Stimulated activated CD4-positive, alpha-beta T cell treated with anti-CD3 and anti-CD28 coated beads, Interleukin-1b, Interleukin-23, amount 100 ng/mL, for 4 hours (primary cell): ENCODE measurements around the gene LDAH.
A peak's percentile ranks its signal among the peaks of the same experiment; 100 is the strongest.
"Not testable (repeated sequence)": the region's sequence is repeated elsewhere in the genome, so short reads cannot be mapped to it uniquely, and the experiment has no call there.

ENCODE experiments used
- DNase-seq, 2 donors: peaks; one replicate each; pipeline ENCODE4 v3.0.0-alpha.2; 2020; ENCODE audit warnings: low read depth in 2 of 2

Gene LDAH

GRCh38 chr2:20822535-20823490 lies at the start of gene LDAH:
TSS of gene LDAH (minus strand) at chr2:20823101. CDS start at chr2:20801463, 21,638 bp downstream.
- DNase-seq, result peak; percentile 71 to 79

- peak; percentile 11 to 13 for DNase-seq
Observed at GRCh38 chr2:20868377-20868776, 45.5 kb upstream of the LDAH start.

- DNase-seq, result no peak
Observed at GRCh38 chr2:20862850-20863249, 39.9 kb upstream of the LDAH start.

DNA sequence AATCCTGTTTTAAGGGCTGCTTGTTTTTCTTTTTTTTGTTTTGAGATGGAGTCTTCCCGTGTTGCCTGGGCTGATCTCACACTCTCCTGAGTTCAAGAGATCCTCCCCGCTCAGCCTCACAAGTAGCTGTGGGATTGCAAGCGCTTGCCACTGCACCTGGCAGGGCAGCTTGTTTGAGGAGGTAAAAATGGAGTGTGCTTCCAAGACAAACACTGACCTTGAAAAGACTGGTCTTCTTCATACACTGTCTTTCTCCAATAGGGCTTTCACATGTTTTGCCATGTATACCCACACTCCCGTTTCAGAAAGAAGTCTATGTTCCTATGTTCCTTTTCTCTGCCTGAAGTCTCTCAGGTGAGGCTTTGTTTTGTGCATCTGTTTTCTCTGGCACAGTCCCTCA lies 32.6 kb upstream of the LDAH start:
- DNase-seq, result no peak

DNA sequence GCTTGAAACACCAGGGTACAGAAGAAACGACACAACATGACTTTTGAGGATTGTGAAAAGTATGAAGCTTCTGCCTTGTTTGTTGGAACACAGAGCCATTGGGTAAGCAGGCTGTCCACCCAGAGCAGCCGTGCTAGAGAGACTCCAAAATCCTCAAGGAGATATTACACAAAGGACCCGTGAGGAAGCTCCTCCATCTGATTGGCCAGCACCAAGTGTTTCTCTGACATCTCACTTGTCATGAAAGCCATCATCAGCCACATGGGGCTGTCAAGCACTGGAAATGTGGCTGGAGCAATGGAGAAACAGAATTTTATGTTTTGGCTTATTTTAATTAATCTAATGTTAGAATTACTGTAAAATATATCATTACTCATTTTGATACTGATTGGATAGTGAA lies 29.8 kb upstream of the LDAH start:
- no peak for DNase-seq

GRCh38 chr2:20852139-20852538 lies 29.2 kb upstream of the LDAH start:
- DNase-seq, result no peak

DNA sequence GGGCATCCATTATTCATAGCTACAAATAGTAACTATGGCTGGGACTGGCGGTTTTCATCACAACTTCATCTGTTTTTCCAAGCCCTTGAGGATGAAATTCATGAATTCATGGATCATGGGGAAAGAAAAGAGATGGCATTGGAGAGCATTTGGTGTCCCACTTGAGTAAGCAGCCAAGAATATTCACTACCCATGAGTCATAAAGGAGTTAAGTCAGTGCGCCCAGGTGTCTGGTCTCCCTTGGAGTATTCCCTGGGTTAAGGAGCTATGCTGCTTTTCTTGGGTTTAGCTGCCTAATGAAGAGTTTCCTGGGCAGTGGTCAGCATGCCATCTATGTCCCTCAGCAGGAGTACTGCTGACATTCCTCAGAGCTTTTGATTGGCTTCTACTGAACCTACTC lies 21.3 kb upstream of the LDAH start:
- no peak for DNase-seq

DNA sequence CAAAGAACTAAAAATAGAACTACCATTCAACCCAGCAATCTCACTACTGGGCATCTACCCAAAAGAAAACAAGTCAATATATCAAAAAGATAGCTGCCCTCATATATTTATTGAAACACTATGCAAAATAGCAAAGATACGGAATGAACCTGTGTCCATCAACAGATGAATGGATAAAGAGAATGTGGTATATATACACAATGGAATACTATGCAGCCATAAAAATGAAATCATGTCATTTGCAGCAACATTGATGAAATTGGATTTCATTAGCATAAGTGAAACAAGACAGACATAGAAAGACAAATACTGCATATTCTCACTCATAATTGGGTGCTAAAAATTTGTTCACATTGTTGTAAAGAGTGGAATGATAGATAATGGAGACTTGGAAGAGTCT lies 16.2 kb upstream of the LDAH start:
- no peak for DNase-seq

DNA sequence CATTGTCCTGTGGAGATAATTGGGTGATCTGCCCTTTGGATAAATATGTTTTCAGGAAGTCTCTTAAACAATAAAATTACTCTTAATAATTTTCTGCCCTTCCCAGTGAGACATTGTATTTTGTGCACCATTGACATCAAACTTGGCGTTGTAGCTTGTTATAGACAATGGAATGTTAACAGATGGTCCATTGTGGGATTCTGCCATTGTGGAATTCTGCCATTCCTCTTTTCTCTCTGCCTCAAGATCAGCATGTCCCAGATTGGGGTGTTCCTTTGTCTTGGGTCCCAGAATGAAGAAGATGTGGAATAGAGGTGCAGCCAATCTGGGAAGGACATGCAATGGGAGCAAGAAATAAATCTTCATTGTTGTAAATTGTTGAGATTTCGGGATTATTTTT lies 15.1 kb upstream of the LDAH start:
- DNase-seq, result no peak

DNA sequence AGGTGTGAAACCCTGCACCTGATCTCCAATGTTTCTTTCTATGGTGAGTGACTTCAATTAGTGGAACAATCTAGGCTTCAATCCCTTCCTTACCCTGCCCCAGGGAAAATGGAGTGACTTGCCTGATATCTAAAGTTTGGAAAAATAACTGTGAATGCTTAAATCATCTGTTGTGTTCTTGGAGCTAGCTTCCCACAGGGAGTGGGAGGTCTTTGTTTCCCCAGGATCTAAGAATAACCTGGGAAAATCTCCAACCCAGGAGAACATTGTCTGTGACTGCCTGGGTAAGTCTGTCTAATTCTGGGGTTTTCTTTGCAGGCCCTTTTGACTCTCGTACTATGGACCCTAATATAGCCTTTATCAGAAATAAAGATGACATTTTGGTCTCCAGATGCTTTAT lies 13.6 kb upstream of the LDAH start:
- DNase-seq, result no peak

DNA sequence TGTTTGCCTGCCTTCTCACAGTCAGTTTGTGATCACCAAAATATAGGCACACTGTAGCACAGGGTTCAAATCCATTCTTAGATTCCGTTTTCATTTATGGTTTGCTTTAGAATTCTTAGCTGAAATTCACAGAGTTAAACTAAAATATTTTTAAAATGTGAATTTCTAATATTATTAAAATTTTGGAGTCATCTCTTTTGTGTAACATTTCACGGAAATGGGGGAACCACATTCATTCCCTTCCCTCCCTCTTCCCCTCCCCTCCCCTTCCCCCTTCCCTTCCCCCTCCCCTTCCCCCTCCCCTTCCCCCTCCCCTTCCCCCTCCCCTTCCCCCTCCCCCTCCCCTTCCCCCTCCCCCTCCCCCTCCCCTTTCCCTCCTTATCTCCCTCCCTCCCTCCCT lies 11.4 kb upstream of the LDAH start:
- DNase-seq, result no peak

GRCh38 chr2:20832606-20833005 lies 9.7 kb upstream of the LDAH start:
- DNase-seq, result no peak

- DNase-seq, result no peak
Observed at GRCh38 chr2:20829861-20830260, 7.0 kb upstream of the LDAH start.

DNA sequence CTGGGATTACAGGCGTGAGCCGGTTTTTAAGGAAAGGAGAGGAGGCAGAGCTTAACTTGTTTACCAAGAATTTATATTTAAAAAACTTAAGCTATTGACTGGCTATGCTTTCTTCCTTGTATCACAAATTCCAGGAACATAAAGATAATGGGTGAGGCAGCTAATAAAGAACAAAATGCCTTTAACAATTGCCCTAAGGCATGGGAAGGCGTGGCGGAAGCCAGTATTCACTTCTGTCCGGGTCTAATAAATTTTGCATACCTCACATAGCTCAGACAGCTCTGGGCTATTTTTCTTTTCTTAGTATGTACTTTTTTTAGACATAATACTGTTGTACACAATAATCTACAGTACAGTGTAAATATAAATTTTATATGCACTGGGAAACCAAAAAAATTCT lies 1.0 kb upstream of the LDAH start:
- no peak for DNase-seq

GRCh38 chr2:20818820-20819219 lies 4.1 kb downstream of the LDAH start:
- DNase-seq, result no peak

DNA sequence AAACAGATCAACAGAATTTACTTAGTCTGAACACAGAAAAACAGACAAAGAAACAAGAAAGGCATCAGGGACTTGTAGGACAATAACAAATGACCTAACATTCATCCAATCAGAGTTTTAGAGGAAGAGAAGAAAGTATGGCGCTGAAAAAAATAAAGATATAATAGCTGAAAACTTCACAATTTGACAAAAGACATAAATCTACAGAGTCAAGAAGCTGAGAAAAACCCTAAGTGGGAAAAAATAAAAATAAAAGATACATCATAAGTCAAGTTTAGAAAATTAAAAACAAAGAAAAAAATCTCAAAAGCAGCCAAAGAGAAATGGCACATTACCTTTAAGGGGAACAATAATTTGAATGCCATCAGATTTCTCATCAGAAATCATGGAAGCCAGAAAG lies 7.7 kb downstream of the LDAH start:
- DNase-seq, result no peak

- no peak for DNase-seq
Observed at GRCh38 chr2:20812779-20813178, 10.1 kb downstream of the LDAH start.

DNA sequence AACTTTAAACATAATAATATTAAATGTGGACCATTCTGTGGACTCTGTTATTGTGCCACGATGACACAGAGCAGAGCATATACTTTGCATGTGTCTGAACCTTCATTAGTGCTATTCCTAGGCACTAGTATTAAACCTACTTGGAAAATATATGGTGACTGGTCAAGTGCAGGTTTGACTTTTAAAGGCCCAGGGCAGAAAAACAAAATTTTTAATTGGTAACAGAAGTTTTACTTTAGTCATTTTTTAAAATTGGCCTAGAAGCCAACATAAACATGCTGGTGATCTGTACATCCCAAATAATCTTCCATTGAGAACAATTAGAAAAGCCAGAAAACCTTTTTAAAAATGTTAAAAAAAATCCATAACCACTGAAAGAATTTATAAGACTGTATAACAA lies 16.6 kb downstream of the LDAH start:
- no peak for DNase-seq

DNA sequence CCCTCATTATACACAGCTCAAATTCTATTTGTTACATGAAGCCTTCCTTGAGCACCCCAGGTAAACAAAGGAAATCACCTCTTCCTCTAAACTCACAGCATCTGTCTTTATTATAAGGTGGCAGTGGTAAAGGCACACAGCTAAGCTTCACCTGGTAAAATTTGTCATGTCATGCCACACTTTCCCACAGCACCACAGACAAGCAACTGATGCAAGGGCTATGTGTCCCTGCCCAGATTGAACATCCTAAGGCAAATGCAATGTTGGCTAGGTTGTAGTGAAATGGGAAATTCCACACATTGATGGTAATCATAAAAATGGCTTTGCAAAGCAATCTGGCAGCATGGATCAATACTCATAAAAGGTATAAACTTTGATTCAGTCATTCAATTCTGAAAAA lies 18.9 kb downstream of the LDAH start:
- no peak for DNase-seq

GRCh38 chr2:20803226-20803682 lies 19.6 kb downstream of the LDAH start:
- no peak for DNase-seq

DNA sequence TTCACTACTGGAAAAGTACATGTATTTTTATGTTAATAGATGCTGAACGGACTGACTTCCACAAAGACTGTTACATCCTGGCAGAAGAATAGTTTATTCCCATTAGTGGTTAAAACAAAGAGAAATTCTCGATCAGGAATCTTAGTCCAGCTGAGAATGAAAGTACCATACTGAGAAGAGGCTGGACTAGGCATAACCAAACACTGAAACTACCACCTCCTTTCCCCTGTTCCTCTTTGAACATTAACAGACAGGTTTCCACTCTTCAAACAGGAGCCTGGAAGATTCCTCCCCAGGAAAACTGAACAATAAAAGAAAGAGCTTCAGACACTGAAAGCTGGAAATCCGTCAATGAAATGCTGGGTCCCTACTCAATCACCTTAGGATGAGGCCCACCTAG lies 25.8 kb downstream of the LDAH start:
- no peak for DNase-seq

- DNase-seq, result no peak
Observed at GRCh38 chr2:20796374-20796791, 26.5 kb downstream of the LDAH start.

DNA sequence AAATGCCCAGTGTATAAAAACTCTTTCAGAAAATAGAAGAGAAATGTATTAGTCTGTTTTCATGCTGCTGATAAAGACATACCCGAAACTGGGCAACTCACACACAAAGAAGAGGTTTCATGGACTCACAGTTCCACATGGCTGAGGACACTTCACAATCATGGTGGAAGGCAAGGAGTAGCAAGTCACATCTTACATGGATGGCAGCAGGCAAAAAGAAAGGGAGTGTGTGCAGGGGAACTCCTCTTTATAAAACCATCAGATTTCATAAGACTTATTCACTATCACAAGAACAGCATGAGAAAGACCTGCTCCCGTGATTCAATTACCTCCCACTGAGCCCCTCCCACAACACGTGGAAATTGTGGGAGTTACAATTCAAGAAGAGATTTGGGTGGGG lies 29.0 kb downstream of the LDAH start:
- not testable (repeated sequence) for DNase-seq
